ENCODE data around the gene HTR6. TPM values are rescaled to one million over a fixed set of nuclear protein-coding genes. Genes with fewer than 3 reads are reported as not detected.

HTR6 gene
- total and polyA plus RNA-seq, 2 of the 4 experiments (the other 2 are of a cell fraction) = not detected

GRCh38 chr1:19696820-19697219 lies 32.1 kb downstream of the HTR6 start:
- H3K4me3 ChIP-seq (ENCODE audit: insufficient read depth, low read depth, low read length) = no peak overlapping the region
- no peak overlapping the region for H4K5ac ChIP-seq (ENCODE audit: low read depth, low read length)
- no peak overlapping the region for H2BK20ac ChIP-seq (ENCODE audit: low read depth, low read length)
- no peaks in the 10 kb centered on the region for H3K27me3 ChIP-seq (ENCODE audit: control insufficient read depth, insufficient read depth, low read length)
- no peaks in the 10 kb centered on the region for H3K79me1 ChIP-seq (ENCODE audit: low read depth in 1 of 2, low read length in 2 of 2)
- H2BK120ac ChIP-seq (ENCODE audit: low read depth, low read length) = no peak overlapping the region
- no peak overlapping the region for H4K8ac ChIP-seq (ENCODE audit: low read depth in 2 of 2, low read length in 2 of 2)
- ATAC-seq (ENCODE audit: low read depth) (no peak), DNase-seq (no peak)
- in situ Hi-C loops (cut with MboI; ENCODE audit: low sequenced_read_pairs) (no loop called here), dilution Hi-C loops (cut with HindIII; ENCODE audit: low sequenced_read_pairs, unreplicated experiment) (no loop called here), intact Hi-C loops (cut with micrococcal nuclease) (no loop called here)
- ChIA-PET POLR2A (ENCODE audit: unreplicated experiment) (no interaction called here), CTCF (no interaction called here)
- no peaks in the 10 kb centered on the region for H3K4me1 ChIP-seq (ENCODE audit: control insufficient read depth, insufficient read depth, low read length)
- no peak overlapping the region for H2BK5ac ChIP-seq (ENCODE audit: low read depth, low read length, poor library complexity, severe bottlenecking)
- no peak overlapping the region for H2AK5ac ChIP-seq (ENCODE audit: low read depth, low read length)
- H3K18ac ChIP-seq (ENCODE audit: low read depth, low read length) = no peak overlapping the region
- H2AK9ac ChIP-seq (replicated peaks; ENCODE audit: low read depth, low read length, poor library complexity) = no peak overlapping the region
- H3K4me2 ChIP-seq (ENCODE audit: low read depth, low read length) = no peak overlapping the region
- no peak overlapping the region for H2BK15ac ChIP-seq (ENCODE audit: low read depth, low read length)
- no peak overlapping the region for H2AFZ ChIP-seq (replicated peaks; ENCODE audit: low read length, poor library complexity)
- peaks cover 14% of the 10 kb centered on the region; the same call in 1 of the 2 replicates for H3K36me3 ChIP-seq (ENCODE audit: control insufficient read depth, insufficient read depth, low read length)
- H3K9ac ChIP-seq (ENCODE audit: low read depth, low read length) = no peak overlapping the region
- no peak overlapping the region for H3K27ac ChIP-seq (ENCODE audit: insufficient read depth, low read length)
- BruUV-seq (replicated peaks) = no TSS peak
- no peak overlapping the region for H3K4ac ChIP-seq (ENCODE audit: low read depth, low read length)
- H3K23ac ChIP-seq (ENCODE audit: low read depth, low read length) = no peak overlapping the region
- no peaks in the 10 kb centered on the region for H3K9me1 ChIP-seq (ENCODE audit: insufficient read depth, low read length)
- TF ChIP-seq RFX5 (IDR thresholded peaks at IDR 0.05; ENCODE audit: low read depth, low read length) = no peak
- TF ChIP-seq CHD1 (IDR thresholded peaks at IDR 0.05; ENCODE audit: low read depth, low read length) = no peak
- no peak for TF ChIP-seq MXI1 (IDR thresholded peaks at IDR 0.05; ENCODE audit: borderline replicate concordance, low read depth, low read length)
- TF ChIP-seq MAFK (IDR thresholded peaks at IDR 0.05; ENCODE audit: low read depth, low read length) = no peak
- no peak for TF ChIP-seq NFE2L2 (IDR thresholded peaks at IDR 0.05; ENCODE audit: low read depth, low read length)
- no peak for TF ChIP-seq BHLHE40 (IDR thresholded peaks at IDR 0.05; ENCODE audit: low read depth, low read length)
- no peak for TF ChIP-seq CEBPB (IDR thresholded peaks at IDR 0.05; ENCODE audit: low read depth, low read length)
- H4K20me1 ChIP-seq (ENCODE audit: insufficient read depth, low read length) = no peaks in the 10 kb centered on the region
- no CpG with 5 or more reads among the region's 8 CpGs for WGBS, 2 experiments (ENCODE audit: extremely low coverage in 2 of 2, insufficient read length in 1 of 2)
- H3K56ac ChIP-seq (ENCODE audit: extremely low read depth, insufficient read depth, low read length) = no peak overlapping the region
- H3K9me3 ChIP-seq (ENCODE audit: control insufficient read depth, insufficient read depth, low read length) = no peaks in the 10 kb centered on the region
- no peak overlapping the region for H3K14ac ChIP-seq (replicated peaks; ENCODE audit: low read depth, low read length)
- H4K91ac ChIP-seq (ENCODE audit: insufficient read depth, low read depth, low read length) = no peak overlapping the region
